Smooth muscle cell (in vitro differentiated cells): ENCODE data around the gene PIAS2. TPM values are rescaled to one million over a fixed set of nuclear protein-coding genes. Genes with fewer than 3 reads are reported as not detected.

Experiments used
- DNase-seq: peaks from one replicate; lab custom pipeline; 2025; ENCODE audit not compliant: unreplicated experiment; lab: John Stamatoyannopoulos, UW
- H2AFZ ChIP-seq: fragments of 200-600 bp; sonication (generic); 2 replicates; pipeline ENCODE4 v1.6.0; 2016; ENCODE audit warnings: antibody characterized with exemption, low read depth, mild to moderate bottlenecking
- H3F3A ChIP-seq: fragments of 200-600 bp; sonication (generic); 2 replicates; pipeline ENCODE4 v1.6.0; 2017; ENCODE audit warnings: antibody characterized with exemption, low read depth
- H3K27ac ChIP-seq: fragments of 200-600 bp; sonication (generic); 2 replicates; pipeline ENCODE4 v1.5.1; 2016; ENCODE audit warnings: low read depth, mild to moderate bottlenecking
- H3K27me3 ChIP-seq: fragments of 200-600 bp; sonication (generic); 2 replicates; pipeline ENCODE4 v1.6.1; 2016; ENCODE audit warnings: low read depth, mild to moderate bottlenecking
- H3K36me3 ChIP-seq: fragments of 200-600 bp; sonication (generic); 2 replicates; pipeline ENCODE4 v1.5.1; 2016; ENCODE audit warnings: low read depth
- H3K4me1 ChIP-seq: fragments of 200-600 bp; sonication (generic); 2 replicates; pipeline ENCODE4 v1.5.1; 2016; ENCODE audit warnings: low read depth
- H3K4me2 ChIP-seq: fragments of 200-600 bp; sonication (generic); 2 replicates; pipeline ENCODE4 v1.6.0; 2016; ENCODE audit warnings: mild to moderate bottlenecking
- H3K4me3 ChIP-seq: fragments of 200-600 bp; sonication (generic); 2 replicates; pipeline ENCODE4 v1.5.1; 2016; ENCODE audit warnings: mild to moderate bottlenecking
- H3K79me2 ChIP-seq: fragments of 200-600 bp; sonication (generic); 2 replicates; pipeline ENCODE4 v1.6.0; 2016; ENCODE audit warnings: low read depth, mild to moderate bottlenecking
- H3K9ac ChIP-seq: fragments of 200-600 bp; sonication (generic); 2 replicates; pipeline ENCODE4 v1.6.0; 2016; ENCODE audit warnings: low read depth
- H3K9me3 ChIP-seq: fragments of 200-600 bp; sonication (generic); replicated peaks from 2 replicates; pipeline ENCODE4 v1.5.1; 2016; ENCODE audit warnings: low read depth
- H4K20me1 ChIP-seq: fragments of 200-600 bp; sonication (generic); 2 replicates; pipeline ENCODE4 v1.6.0; 2016; ENCODE audit warnings: low read depth
- WGBS: methylation state at CpG from one replicate; pipeline ENCODE4 v1.1.7; 2016; ENCODE audit warnings: low lambda C conversion rate; 5-methylcytosine and 5-hydroxymethylcytosine counted together
- polyA plus RNA-seq: library from polyadenylated mRNA; unstranded; fragments of >200 nt; fragmentation: Nextera tagmentation; extraction: Ambion mirVana; gene quantifications from 2 replicates; pipeline ENCODE4 v1.2.1, GENCODE V29; 2016
- total RNA-seq: library from RNA; depleted of rRNA; stranded (reverse); fragments of >200 nt; gene quantifications from 2 replicates; pipeline ENCODE4 v1.2.3, GENCODE V29; 2014
- TF ChIP-seq, protein P1 (sequence below): fragments of 200-600 bp; sonication (generic); IDR thresholded peaks from 2 replicates; pipeline ENCODE4 v1.5.1; 2017; ENCODE audit warnings: borderline replicate concordance, mild to moderate bottlenecking, antibody characterized with exemption; ENCODE audit not compliant: insufficient read depth, poor library complexity, severe bottlenecking

The PIAS2 gene
- total and polyA plus RNA-seq, 2 experiments from 2014 or later, result 15.7 to 26.6 TPM

DNA sequence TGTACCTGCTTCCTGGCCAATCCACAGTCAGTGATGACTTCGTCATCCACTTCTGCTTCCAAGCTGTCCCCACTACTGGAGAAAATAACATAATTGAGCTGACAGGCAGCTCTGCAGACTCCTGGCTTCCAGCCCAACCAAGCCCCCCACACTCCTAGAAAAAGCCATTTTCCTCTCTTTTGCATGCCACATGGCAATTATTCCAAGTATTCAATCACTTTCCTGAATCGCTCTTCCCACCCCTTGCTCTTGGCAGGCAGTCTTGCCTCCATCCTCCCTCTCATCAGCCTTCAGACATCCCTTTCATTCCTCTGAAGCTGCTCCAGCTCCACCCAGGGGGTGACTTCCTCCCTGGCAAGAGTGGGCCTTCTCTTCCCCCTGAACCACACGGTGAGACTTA, 146.2 kb downstream of the PIAS2 start:
- TF ChIP-seq, protein P1, sequence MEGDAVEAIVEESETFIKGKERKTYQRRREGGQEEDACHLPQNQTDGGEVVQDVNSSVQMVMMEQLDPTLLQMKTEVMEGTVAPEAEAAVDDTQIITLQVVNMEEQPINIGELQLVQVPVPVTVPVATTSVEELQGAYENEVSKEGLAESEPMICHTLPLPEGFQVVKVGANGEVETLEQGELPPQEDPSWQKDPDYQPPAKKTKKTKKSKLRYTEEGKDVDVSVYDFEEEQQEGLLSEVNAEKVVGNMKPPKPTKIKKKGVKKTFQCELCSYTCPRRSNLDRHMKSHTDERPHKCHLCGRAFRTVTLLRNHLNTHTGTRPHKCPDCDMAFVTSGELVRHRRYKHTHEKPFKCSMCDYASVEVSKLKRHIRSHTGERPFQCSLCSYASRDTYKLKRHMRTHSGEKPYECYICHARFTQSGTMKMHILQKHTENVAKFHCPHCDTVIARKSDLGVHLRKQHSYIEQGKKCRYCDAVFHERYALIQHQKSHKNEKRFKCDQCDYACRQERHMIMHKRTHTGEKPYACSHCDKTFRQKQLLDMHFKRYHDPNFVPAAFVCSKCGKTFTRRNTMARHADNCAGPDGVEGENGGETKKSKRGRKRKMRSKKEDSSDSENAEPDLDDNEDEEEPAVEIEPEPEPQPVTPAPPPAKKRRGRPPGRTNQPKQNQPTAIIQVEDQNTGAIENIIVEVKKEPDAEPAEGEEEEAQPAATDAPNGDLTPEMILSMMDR, result no peak
- no peak for DNase-seq
- Histone ChIP-seq H3F3A (no peaks in the 10 kb centered on the region), H3K27me3 (no peaks in the 10 kb centered on the region), H3K36me3 (no peaks in the 10 kb centered on the region), H3K9ac (no peak overlapping the region), H3K4me1 (no peaks in the 10 kb centered on the region), H3K4me3 (no peak overlapping the region), H3K4me2 (no peak overlapping the region), H3K27ac (no peak overlapping the region), H3K9me3 (no peaks in the 10 kb centered on the region), H3K79me2 (no peaks in the 10 kb centered on the region), H4K20me1 (no peaks in the 10 kb centered on the region), H2AFZ (no peak overlapping the region)
- 77% methylated on average over 3 of the region's 3 CpGs for WGBS

DNA sequence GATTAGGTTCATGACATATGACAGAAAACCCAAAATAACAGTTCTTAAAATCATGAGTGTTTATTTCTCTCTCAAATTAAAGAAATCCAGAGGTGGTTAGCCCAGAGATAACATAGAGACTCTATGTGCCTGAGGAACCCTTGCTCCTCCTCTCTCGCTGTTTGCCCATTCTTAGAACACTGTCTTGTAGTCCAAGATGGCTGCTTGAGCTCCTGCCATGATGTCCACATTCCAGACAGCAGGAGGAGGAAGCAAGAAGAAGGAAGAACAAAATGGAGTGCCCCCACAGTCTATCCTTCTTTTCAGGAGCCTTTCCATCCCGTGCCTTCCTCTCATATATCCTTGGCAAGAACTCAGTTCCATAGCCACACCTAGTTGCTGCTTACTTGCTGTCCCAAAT, 146.6 kb downstream of the PIAS2 start:
- Histone ChIP-seq H3K9ac (no peak overlapping the region), H3K79me2 (no peaks in the 10 kb centered on the region), H3K4me1 (no peaks in the 10 kb centered on the region), H4K20me1 (no peaks in the 10 kb centered on the region), H3K36me3 (no peaks in the 10 kb centered on the region), H3K4me2 (no peak overlapping the region), H3K9me3 (no peaks in the 10 kb centered on the region), H3K4me3 (no peak overlapping the region), H3K27ac (no peak overlapping the region), H3F3A (no peaks in the 10 kb centered on the region), H2AFZ (no peak overlapping the region), H3K27me3 (no peaks in the 10 kb centered on the region)
- whole genome bisulfite sequencing, result 96% methylated on average over 2 of the region's 2 CpGs
- TF ChIP-seq, protein P1, result no peak
- DNase-seq, result no peak

DNA sequence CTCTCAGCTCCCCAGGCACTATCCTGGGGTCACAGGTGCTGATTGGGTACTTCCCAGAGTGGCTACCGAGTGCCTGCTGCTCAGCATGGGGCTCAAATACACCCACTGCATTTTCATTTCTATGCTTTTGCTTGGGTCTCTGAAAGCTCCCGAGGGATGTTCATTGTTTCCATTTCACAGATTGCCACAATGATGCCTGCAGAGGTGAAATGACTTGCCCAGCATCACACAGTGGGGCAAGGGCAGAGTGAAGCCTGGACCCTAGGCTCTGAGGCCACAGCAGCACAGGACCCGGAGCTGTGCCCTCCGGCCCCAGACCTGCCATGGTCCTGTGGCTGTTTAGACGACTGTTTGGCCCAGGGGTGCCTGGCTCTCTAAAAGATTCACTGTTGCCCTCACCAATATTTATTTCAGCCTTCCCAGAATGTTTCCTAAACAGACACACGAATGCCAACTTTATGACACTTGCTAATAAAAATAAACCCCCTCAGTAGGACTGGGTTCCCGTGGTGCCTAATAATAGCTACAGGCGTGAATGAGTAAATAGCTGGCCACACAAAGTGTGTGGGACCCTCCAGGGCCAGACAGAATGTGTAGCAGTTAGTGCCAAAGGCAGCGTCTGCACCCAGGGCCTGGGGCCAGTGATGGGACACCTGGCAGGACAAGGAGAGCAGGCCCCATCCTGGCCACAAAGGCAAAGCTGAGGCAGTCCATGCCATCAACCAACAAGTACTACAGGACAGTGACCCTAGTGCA, 149.0 kb downstream of the PIAS2 start:
- DNase-seq, result no peak
- H3K79me2 ChIP-seq, result no peaks in the 10 kb centered on the region
- H3K4me3 ChIP-seq, result no peak overlapping the region
- H4K20me1 ChIP-seq, result no peaks in the 10 kb centered on the region
- no peaks in the 10 kb centered on the region for H3K4me1 ChIP-seq
- H3F3A ChIP-seq, result no peaks in the 10 kb centered on the region
- no peaks in the 10 kb centered on the region for H3K9me3 ChIP-seq
- H3K27ac ChIP-seq, result no peak overlapping the region
- no peak overlapping the region for H2AFZ ChIP-seq
- no peak overlapping the region for H3K4me2 ChIP-seq
- H3K36me3 ChIP-seq, result no peaks in the 10 kb centered on the region
- peaks cover 8% of the 10 kb centered on the region for H3K27me3 ChIP-seq
- no peak overlapping the region for H3K9ac ChIP-seq
- WGBS, result 79% methylated on average over 9 of the region's 9 CpGs
- TF ChIP-seq, protein P1, result no peak

DNA sequence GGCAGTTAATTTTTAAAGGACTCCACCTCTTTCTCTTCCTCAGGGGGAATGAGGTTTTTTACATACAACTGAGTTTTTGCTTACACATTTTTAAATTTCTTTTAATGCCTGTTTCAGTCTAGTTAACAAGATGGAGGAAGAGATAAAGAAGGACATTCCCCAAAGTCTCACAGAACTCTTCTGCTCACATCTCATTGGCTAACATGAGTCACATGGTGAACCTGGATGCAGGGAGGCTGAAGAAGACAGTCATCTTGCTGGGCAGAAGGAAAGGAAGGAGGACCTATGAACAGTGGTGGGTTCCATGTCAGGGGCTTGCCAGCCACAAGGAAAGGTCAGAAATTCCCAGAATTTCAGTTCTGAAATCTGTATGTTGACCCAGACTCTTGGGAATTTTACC, 150.1 kb downstream of the PIAS2 start:
- H3K36me3 ChIP-seq, result no peaks in the 10 kb centered on the region
- no peak overlapping the region for H3K27ac ChIP-seq
- no peaks in the 10 kb centered on the region for H3K9me3 ChIP-seq
- H3K79me2 ChIP-seq, result no peaks in the 10 kb centered on the region
- no peaks in the 10 kb centered on the region for H3F3A ChIP-seq
- no peak overlapping the region for H2AFZ ChIP-seq
- no peak overlapping the region for H3K9ac ChIP-seq
- H3K27me3 ChIP-seq, result peaks cover 17% of the 10 kb centered on the region
- no peak overlapping the region for H3K4me3 ChIP-seq
- TF ChIP-seq, protein P1, result no peak
- H3K4me1 ChIP-seq, result no peaks in the 10 kb centered on the region
- no peaks in the 10 kb centered on the region for H4K20me1 ChIP-seq
- no peak overlapping the region for H3K4me2 ChIP-seq
- no peak for DNase-seq
